Vagina (tissue), 2 donors: Measurements from ENCODE around the gene SARS1. TPM values are rescaled to one million over a fixed set of nuclear protein-coding genes. Genes with fewer than 3 reads are reported as not detected.

Source experiments
- DNase-seq, 2 donors: peaks; one replicate each; pipeline ENCODE4 v3.0.0-alpha.2; 2017; ENCODE audit errors: extremely low spot score in 2 of 2
- H3K27ac ChIP-seq: fragments of 200-600 bp; sonication (generic); one replicate; pipeline ENCODE4 v1.5.1; 2019
- H3K27me3 ChIP-seq: fragments of 200-600 bp; sonication (generic); one replicate; pipeline ENCODE4 v1.5.1; 2019
- H3K36me3 ChIP-seq, 2 donors: fragments of 200-600 bp; sonication (generic); one replicate each; pipeline ENCODE4 v1.5.1; 2017 to 2019
- H3K4me1 ChIP-seq: fragments of 200-600 bp; sonication (generic); one replicate; pipeline ENCODE4 v1.5.1; 2019
- H3K4me3 ChIP-seq, 2 donors: fragments of 200-600 bp; sonication (generic); 1 replicate in 1 of 2; 2 replicates in 1 of 2; pipeline ENCODE4 v1.5.1; 2016 to 2019
- H3K9me3 ChIP-seq: fragments of 200-600 bp; sonication (generic); one replicate; pipeline ENCODE4 v1.5.1; 2019
- POLR2A ChIP-seq, 2 donors: fragments of 450-650 bp; IDR thresholded peaks; one replicate each; pipeline ENCODE4 v1.6.1; 2017; ENCODE audit warnings: antibody characterized with exemption in 2 of 2, mild to moderate bottlenecking in 2 of 2, moderate library complexity in 2 of 2
- POLR2AphosphoS5 ChIP-seq, 2 donors: sonication (generic); formaldehyde crosslinking; IDR thresholded peaks; one replicate each; pipeline ENCODE4 v1.9.0; 2017; ENCODE audit warnings: antibody characterized with exemption in 2 of 2, mild to moderate bottlenecking in 2 of 2, low read depth in 1 of 2; ENCODE audit not compliant: insufficient read depth in 1 of 2
- intact Hi-C: fragments of 100-400 bp; cut with DNase I; formaldehyde crosslinking; loops from one replicate; pipeline ENCODE4 v1.15.1; 2023
- total RNA-seq: library from RNA; depleted of rRNA; stranded (reverse); fragments of >200 nt; gene quantifications from one replicate; pipeline ENCODE4 v1.2.3, GENCODE V29; 2016
- TF ChIP-seq, protein P1 (sequence below), 3 experiments: fragments of 450-650 bp in 2 of 3; fragments of 200-600 bp in 1 of 3; sonication (generic) in 1 of 3; IDR thresholded peaks; one replicate each; pipeline ENCODE4 v1.5.1; 2017 to 2019; ENCODE audit warnings: antibody characterized with exemption in 3 of 3, mild to moderate bottlenecking in 2 of 3, moderate library complexity in 2 of 3

SARS1 gene
- total RNA-seq, 1 donor from 2014 or later = 135 TPM

DNA sequence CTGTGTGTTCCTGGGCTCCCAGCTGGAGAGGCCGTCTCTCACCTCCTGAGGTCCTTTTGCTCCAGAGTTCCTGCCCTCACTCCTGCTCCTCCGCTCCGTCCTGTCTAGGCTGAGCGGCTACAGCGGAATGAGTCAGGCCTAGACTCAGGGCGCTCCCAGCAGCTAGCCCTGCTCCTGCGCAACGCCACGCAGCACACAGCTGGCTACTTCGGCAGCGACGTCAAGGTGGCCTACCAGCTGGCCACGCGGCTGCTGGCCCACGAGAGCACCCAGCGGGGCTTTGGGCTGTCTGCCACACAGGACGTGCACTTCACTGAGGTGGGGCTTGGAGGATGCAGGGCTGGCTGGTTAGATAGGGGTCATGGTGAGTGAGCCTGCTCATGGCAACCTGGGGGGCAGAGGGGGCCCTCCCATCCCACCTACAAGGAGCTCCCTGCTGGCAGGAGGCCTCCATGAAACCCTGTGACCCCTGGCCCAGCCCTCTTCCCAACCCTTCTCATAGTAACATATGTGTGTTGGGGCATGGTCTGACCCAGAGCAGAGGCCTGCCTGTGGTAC lies 54.1 kb downstream of the SARS1 start:
- DNase-seq = no peak
- Histone ChIP-seq H3K9me3 (no peaks in the 10 kb centered on the region), H3K4me1 (peaks cover 9% of the 10 kb centered on the region), H3K4me3 (no peak overlapping the region), H3K36me3 (no peaks in the 10 kb centered on the region), H3K27ac (no peak overlapping the region), H3K27me3 (no peaks in the 10 kb centered on the region)
- intact Hi-C loops = no loop called here
- TF ChIP-seq POLR2A (IDR thresholded peaks at IDR 0.05) = no peak
- TF ChIP-seq, protein P1, sequence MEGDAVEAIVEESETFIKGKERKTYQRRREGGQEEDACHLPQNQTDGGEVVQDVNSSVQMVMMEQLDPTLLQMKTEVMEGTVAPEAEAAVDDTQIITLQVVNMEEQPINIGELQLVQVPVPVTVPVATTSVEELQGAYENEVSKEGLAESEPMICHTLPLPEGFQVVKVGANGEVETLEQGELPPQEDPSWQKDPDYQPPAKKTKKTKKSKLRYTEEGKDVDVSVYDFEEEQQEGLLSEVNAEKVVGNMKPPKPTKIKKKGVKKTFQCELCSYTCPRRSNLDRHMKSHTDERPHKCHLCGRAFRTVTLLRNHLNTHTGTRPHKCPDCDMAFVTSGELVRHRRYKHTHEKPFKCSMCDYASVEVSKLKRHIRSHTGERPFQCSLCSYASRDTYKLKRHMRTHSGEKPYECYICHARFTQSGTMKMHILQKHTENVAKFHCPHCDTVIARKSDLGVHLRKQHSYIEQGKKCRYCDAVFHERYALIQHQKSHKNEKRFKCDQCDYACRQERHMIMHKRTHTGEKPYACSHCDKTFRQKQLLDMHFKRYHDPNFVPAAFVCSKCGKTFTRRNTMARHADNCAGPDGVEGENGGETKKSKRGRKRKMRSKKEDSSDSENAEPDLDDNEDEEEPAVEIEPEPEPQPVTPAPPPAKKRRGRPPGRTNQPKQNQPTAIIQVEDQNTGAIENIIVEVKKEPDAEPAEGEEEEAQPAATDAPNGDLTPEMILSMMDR (IDR thresholded peaks at IDR 0.05) = no peak
- no peak for TF ChIP-seq POLR2AphosphoS5 (IDR thresholded peaks at IDR 0.05; ENCODE audit: insufficient read depth in 1 of 2, low read depth in 1 of 2)

DNA sequence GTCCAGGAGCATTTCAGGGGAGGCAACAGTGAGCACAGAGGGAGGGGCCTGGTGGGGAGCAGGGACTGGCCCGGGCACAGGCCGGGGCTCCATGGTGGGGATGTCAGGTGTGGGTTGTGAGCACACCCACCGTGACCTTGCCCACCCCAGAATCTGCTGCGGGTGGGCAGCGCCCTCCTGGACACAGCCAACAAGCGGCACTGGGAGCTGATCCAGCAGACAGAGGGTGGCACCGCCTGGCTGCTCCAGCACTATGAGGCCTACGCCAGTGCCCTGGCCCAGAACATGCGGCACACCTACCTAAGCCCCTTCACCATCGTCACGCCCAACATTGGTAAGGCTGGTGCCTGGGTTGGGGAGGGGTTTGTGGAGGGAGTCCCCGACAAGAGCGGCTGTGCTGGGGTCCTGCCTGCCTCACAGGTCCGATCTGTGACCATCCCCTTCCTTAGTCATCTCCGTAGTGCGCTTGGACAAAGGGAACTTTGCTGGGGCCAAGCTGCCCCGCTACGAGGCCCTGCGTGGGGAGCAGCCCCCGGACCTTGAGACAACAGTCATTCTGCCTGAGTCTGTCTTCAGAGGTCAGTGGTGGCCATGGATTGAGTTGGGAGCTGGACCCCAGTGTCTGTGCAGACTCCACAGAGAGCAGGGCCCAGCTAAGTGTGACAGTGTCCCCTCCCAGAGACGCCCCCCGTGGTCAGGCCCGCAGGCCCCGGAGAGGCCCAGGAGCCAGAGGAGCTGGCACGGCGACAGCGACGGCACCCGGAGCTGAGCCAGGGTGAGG lies 54.9 kb downstream of the SARS1 start:
- TF ChIP-seq, protein P1 (IDR thresholded peaks at IDR 0.05) = no peak
- TF ChIP-seq POLR2AphosphoS5 (IDR thresholded peaks at IDR 0.05; ENCODE audit: insufficient read depth in 1 of 2, low read depth in 1 of 2) (no peak), POLR2A (IDR thresholded peaks at IDR 0.05) (no peak)
- peaks cover 6% of the 10 kb centered on the region for H3K4me1 ChIP-seq
- intact Hi-C loops = no loop called here
- H3K4me3 ChIP-seq = no peak overlapping the region
- no peaks in the 10 kb centered on the region for H3K9me3 ChIP-seq
- DNase-seq = no peak
- H3K27ac ChIP-seq = no peak overlapping the region
- H3K36me3 ChIP-seq = no peaks in the 10 kb centered on the region
- H3K27me3 ChIP-seq = no peaks in the 10 kb centered on the region

DNA sequence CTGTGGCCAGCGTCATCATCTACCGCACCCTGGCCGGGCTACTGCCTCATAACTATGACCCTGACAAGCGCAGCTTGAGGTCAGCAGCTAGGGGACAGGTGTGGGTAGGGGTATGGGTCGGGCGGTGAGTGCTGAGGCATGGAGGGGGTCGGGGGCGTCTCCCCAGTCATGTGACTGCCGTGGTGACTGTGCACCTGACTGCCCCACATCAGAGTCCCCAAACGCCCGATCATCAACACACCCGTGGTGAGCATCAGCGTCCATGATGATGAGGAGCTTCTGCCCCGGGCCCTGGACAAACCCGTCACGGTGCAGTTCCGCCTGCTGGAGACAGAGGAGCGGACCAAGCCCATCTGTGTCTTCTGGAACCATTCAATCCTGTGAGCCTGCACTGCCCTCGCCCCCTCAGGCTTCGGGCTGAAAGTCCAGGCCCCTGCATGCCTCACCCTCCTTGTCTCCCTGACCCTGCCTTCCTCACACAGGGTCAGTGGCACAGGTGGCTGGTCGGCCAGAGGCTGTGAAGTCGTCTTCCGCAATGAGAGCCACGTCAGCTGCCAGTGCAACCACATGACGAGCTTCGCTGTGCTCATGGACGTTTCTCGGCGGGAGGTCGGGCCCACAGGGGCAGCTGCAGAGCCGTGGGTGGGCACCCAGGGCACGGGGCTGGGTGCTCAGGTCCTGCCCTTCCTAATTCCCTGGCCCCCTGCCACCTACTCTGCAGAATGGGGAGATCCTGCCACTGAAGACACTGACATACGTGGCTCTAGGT lies 55.7 kb downstream of the SARS1 start:
- no peaks in the 10 kb centered on the region for H3K36me3 ChIP-seq
- H3K4me1 ChIP-seq = peaks cover 2% of the 10 kb centered on the region
- H3K4me3 ChIP-seq = no peak overlapping the region
- TF ChIP-seq POLR2AphosphoS5 (IDR thresholded peaks at IDR 0.05; ENCODE audit: insufficient read depth in 1 of 2, low read depth in 1 of 2) = no peak
- no peak for TF ChIP-seq POLR2A (IDR thresholded peaks at IDR 0.05)
- TF ChIP-seq, protein P1 (IDR thresholded peaks at IDR 0.05) = no peak
- no peak overlapping the region for H3K27ac ChIP-seq
- H3K9me3 ChIP-seq = no peaks in the 10 kb centered on the region
- intact Hi-C loops = no loop called here
- H3K27me3 ChIP-seq = no peaks in the 10 kb centered on the region
- no peak for DNase-seq

GRCh38 chr1:109269981-109270622 lies 56.4 kb downstream of the SARS1 start:
- Histone ChIP-seq H3K9me3 (no peaks in the 10 kb centered on the region), H3K36me3 (no peaks in the 10 kb centered on the region), H3K4me1 (peaks cover 9% of the 10 kb centered on the region), H3K27ac (no peak overlapping the region), H3K27me3 (no peaks in the 10 kb centered on the region), H3K4me3 (no peak overlapping the region)
- TF ChIP-seq, protein P1 (IDR thresholded peaks at IDR 0.05) = no peak
- TF ChIP-seq POLR2AphosphoS5 (IDR thresholded peaks at IDR 0.05; ENCODE audit: insufficient read depth in 1 of 2, low read depth in 1 of 2) = no peak
- no peak for TF ChIP-seq POLR2A (IDR thresholded peaks at IDR 0.05)
- intact Hi-C loops = no loop called here
- no peak for DNase-seq
